ENCODE results near the gene CMKLR1.

The CMKLR1 gene

DNA sequence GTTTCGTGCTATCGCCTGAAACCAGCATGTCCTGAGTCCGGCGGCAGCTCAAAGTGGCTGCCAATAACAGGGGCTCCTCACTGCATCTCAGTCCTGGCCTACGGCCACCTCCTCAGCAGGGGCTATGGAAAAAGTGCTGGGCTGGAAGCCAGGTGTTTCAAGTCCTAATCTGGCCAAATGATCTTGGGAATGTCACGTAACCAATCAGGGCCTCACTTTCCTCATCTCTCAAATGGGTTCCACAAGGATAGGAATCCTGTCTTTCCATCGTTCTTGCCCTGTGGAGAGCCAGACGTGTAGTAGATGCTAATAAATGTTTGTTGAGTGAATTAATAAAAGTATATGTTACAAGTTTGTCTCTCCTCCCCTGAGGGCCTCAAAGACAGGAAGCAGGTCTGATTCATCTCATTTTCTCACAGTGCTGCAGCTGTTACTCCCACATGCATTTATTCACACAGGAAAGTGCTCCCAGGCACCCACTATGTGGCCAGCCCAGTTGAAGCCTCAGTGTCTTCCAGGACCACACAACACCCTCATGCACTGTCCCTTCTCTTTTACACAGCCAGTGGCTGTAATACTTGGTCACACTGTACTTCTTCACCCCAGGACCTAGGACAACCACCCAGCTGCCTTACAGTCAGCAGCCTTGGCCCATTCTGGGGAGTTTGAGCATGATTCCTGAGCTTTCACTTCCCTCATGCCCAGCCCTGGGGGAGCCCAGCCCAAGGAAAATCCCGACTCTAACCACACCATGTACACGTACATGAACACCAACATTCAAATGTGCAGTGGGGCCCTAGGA lies 5.0 kb downstream of the CMKLR1 start:
- peak; percentile 23 for DNase-seq

DNA sequence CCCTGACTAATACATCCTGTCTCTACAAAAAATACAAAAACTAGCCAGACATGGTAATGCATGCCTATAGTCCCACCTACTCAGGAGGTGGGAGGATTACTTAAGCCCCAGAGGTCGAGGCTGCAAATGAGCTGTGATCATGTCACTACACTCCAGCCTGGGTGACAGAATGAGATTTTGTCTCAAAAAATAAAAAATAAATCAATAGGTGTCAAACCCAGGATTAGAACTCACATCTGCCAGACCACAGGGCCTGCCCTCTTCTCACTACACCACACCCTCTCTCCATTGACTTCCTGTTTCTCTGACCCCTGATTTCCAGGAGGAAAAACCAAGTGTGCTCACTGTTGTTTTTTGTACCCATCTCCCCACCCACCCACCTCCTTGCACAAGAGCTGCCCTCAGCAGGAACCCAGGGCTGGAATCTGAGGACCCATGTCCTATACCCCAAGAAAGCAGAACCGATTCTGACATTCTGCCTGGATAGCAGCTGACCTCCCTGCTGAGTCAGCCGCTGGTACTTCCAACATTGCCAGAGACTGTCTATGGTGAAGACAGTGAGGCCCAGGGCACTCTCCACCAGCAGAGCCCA lies 6.2 kb downstream of the CMKLR1 start:
- DNase-seq = peak; percentile 40

DNA sequence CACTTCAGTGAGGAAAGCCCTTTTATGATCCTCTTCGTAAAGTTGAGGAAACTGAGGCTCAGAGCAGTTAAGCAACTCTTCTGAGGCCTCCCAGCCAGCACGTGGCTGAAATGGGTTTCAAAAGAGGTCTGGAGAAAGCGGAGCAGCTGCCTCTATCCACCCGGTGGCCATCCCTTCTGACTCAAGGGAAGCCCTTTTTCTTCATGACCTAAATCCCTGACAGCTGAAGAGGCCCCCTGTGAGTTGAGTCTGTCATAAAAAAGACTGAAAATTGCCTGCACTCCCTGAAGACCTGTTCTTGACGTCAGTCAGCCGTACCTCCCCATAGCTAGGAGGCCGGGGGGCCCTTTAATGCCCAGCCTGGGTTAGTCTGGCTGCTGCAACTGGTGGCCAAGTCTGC lies 10.7 kb downstream of the CMKLR1 start:
- DNase-seq = no peak

DNA sequence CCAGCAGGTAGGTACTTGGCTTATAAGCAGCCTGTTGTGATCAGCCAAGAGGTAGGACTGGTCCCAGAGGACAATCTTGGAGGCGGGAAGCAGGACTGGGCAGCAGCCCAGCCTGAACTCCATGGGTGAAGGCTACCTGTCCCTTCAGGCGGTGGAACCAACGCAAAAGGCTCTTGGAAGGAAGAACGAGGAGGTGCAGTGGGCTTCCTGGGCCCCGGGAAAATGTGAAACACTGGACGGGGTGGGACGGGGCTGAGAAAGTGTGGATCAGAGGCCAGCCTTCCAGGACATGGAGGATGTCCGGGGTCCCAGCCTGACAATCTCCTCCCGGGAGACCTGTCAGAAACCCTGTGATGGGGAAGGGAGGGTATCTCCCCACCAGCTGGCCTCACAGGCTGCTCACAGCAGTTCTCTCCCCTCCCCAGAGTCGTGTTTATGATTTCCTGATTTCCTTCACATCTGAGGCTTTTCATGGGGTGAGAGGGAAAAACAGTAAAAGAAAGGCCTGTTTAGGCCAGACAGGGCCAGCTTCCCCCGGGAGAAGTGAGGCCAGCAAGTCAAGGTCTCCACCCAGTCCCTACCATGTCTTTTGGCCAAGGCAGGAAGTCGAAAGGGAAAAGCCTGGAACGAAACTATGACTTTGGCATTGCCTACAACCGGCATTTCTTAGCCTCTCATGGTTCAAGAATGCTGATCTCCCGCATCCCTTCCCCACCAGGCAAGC lies 11.3 kb downstream of the CMKLR1 start:
- DNase-seq = no peak

DNA sequence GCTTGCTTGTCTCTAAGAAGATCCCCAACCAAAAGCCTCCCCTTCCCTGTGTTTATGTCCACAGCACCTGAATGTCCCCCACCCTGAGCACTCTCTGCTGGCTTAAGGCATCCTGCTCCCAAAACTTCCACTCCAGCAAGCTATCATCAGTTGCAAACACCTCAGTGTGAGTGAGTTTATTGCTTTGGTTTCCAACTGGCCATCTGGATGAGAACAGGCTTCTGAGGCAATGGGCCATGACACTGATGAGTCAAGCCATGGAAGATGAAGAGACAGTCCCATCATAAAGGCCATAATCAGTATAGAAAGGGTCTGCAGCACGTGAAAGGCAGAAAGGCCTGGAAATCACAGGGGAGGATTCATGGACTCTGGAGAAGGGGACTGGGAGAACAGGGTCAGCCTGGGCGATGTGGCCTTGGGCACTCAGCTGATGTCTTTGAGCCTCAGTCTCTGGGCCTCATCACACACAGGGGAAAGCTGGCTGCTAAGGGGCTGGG lies 12.8 kb downstream of the CMKLR1 start:
- no peak for DNase-seq

DNA sequence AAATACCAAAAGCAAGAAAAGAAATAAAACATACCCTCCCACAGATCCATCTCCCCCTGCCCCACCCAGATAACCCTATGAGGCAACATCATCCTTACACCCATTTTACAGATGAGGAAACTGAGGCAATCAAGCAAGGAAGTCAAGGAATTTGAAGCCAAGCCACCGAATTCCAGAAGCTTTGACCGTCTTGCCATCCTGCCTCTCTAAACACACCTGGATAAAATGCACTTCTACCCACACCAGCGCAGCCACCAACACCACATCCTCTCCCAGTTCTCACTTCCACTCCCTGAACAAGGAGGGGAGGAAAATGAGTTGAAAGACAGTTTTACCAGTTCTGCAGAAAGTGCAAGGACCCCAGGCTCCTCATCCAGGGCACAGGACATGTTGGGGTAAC lies 13.6 kb downstream of the CMKLR1 start:
- DNase-seq = no peak

DNA sequence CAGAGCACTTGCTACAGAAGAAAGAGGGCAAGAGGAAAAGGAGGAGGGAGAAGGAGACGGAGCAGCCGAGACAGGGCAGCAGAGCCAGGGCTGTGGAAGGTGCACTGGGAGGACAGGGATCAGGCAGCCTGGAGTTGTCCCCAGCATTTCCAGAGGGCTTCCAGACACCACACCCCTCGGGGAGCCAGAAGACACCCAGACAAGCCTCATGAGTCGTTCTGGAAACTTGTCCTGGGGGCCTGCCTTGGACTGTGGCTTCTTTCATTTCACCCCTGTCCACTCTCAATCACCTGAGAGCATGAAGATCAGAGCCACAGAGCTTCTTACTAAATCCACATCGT lies 14.1 kb downstream of the CMKLR1 start:
- DNase-seq = no peak

DNA sequence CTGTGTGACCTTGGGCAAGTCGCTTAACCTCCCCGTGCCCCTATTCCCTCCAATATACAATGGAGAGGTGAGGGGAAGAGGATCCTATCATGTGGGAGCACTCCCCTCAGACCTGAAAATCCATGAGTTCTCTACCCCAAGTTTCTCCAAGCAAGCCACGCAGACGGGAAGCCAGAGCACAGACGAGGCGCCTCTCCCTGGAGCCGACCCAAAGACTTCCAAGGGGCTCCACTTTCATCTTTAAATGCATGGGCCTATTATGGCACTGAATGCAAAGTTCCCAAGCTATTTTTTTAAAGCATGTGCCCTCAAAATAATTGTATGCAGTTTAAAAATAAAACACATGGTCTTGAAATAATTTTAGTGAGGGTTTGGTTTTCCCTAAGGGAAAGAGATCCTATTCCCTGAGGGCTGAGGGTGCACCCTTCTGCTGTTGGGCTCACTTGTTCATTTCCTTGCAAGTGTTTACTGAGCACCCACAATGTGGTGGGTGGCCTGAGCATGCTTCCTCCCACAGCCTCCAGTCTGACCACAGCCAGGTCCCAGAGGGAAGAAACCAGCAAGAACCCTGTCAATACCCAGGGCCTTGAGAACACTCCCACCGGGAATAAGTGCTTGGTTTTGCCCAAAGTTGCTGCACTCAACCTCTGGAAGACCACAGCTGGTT lies 14.6 kb downstream of the CMKLR1 start:
- no peak for DNase-seq

DNA sequence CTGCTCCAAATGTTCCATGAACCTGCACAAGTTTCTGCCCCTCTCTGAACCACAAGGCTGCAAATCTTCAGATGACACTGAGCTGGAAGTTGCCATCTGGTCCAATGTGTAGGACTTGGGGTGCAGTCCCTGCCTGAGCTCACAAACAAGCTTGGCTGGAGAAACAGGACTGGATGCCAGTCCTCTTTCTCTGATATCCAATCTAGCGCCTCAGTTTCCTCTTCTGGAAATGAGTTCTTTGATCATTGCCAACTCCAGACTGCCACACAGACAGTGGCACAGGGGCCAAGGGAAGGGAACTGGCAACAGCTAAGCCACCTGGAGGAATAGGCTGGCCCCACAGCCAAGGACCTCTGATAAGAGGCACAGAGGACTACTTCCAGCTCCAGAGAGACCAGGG lies 15.5 kb downstream of the CMKLR1 start:
- DNase-seq = no peak

DNA sequence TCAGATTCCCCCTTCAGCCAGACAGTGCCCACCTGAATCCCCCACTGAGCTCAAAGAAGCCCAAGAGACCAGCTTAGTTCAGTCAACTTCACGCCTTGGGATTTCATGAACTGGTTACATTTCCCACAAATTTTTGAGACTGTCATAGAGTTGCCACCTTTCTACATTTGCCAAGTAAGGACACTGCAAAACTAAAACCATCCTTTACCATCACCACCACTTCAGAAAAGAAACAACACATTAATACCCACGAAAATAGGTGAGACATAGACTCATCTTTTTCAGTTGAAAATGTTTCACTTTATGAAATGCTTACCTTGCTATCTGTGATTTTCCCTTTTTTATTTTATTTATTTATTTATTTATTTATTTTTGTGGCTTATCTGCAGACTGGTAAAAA lies 16.1 kb downstream of the CMKLR1 start:
- no peak for DNase-seq

DNA sequence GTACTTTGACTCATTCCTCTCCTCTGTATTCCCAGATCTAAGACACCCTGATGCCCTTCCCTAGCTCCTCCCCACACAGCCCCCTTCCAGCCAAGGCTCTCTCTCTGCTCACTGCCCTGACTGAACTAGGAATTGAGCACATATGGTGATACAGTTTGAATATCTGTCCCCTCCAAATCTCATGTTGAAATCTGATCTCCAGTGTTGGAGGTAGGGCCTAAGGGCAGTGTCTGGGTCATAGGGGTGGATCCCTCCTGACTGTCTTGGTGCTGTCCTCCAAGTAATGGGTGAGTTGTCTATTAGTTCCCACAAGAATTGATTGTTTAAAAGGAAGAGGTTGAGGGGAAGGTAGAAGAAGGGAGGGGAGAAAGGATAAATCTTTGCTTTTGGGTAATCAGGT lies 17.4 kb downstream of the CMKLR1 start:
- no peak for DNase-seq

DNA sequence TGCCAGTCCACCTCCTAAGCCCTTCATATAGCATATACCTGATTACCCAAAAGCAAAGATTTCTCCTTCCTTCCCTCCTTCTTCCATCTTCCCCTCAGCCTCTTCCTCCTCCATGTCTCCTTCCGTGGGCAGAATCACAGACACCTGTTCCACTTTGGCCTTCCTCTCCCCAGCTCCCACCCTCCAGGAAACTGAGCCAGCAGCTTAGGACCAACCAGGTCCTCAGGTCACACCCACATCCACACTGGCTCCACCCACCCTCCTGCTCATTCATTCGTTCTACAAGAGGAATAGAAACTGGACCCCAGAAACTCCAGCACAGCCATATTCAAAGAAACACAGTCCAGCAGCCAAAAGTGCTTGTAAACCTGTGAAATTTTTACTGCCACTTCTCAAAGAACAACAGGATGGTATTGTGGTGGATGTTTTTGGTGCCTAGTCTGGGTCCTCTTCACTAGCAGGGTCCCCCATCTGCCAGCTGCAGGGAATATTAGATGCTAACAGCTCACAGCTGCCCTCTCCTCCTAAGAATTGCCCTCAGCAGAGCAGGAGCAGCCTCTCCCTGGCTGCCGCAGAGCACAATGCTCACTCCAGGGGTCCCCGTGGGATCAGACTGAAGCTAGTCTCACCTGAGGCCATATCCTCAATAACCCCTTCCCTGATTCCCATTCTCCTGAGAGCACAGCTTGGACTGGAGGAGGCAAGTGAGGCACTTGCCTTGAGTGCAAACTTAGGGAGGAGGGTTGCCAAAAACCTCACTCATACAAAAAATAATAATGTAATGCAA lies 18.4 kb downstream of the CMKLR1 start:
- no peak for DNase-seq

DNA sequence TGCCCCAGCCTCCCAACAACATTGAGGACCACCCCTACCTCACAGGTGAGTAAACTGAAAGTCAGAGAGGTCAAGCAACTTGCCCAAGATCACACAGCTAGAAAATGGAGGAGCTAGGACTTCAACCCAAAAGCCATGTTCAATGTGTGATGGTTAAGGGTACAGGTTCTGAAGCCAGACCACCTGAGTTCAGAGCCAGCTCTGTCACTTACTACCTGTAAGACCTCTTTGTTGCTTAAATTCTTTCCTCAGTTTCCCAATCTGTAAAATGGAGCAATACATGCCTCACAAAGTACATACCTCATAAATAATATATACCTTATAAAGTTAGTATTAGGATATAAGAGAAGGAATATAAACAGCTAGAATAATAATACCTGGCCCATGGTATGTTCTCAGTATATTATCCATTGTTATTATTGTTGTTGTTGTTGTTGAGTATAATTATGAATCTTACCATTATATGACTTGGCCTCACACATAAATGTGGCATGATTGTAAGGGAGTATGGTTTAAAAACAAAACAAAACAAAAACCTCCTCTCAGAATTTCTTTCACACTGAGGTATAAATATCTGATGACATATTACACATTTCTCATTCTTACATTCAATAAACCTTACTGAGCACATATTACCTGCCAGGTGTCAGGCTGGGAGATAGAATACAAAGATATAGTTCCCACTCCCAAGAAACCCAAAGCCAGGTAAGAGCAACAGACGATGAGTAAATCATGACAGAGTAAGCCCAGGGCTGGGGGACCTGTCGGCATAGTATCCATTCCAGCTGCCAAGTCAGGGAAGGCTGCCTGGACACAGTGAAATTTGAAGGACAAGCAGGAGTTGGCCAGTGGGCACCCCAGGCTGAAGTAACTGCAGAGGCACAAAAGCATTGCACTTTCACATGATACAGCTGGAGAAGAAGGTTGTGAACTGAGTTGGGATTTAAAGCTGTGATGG lies 19.6 kb downstream of the CMKLR1 start:
- DNase-seq = no peak

DNA sequence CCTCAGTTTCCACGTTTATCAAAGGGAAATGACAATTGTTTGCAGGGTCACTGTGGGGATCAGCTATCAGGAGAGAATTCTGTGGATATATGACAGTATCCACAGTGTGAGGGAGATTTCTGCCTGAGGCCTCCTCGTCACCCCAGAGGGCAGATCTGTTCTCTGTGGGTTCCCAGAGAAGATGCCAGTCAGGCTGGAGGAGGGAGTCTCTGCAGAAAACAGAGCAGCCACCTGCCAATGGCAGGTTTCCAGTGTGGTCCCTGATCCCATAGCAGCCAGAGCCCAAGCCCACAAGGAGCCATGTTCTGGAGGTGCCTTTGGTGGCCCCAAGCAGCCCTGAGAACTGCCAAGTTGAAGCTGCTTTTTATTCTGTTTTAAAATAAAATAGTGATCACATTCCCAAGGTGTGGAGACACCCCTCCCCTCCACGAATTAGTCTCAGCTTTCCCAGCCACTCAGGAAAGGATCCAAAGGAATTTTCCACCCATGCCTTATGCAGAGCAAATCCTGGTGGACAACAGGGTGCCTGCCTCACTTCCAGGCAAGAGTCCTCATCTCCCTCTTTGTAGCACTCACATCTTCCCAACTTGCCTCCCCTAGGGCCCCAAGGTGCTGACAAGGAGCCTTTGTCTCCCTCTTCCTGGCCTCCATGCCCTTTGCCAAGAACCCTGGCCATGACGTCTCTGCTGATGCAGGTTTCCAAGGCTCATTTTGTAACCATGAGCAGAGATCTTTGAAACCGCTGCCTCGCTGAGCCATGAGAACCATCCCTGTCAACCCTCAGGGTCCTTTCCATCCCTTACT lies 20.4 kb downstream of the CMKLR1 start:
- DNase-seq = no peak

DNA sequence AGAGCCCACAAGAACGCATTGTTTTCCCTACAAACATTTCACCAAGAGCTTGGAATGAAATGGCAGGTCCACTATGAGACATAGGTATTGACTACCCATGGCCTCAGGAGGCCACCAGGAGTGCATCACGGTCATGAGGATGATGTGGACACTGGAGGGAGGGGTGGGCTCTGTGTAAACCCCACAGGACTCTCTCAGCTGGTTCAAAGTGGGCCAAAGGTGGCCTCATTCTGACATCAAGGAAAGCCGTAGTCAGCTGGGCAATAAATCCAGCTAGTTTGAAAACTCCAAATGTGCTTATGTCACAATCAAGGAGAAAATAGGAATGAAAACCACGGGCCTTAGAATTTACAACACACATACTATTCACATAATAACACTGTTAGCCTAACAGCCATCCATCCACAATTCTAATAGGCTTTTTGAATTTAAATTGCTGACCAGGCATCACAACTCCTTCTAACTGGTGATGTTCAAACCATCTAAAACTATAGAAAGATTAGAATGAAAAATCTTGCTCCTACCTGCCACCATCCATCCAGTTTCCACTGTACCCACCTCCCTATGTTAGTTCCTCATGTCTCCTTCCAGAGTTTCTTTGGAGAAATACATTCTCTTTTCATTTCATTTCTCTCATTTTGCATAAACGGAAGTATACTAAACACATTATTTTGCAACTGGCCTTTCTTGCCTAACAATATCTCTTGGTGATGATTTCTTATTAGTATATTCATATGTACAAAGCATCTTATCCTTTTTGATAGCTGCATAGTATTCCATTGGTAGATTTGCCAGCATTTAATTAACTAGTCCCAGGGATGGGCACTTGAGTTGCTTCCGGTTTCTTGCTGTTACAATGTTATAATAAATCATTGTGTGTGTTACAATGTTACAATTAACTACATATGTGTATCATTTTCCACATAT lies 21.5 kb downstream of the CMKLR1 start:
- DNase-seq = no peak

DNA sequence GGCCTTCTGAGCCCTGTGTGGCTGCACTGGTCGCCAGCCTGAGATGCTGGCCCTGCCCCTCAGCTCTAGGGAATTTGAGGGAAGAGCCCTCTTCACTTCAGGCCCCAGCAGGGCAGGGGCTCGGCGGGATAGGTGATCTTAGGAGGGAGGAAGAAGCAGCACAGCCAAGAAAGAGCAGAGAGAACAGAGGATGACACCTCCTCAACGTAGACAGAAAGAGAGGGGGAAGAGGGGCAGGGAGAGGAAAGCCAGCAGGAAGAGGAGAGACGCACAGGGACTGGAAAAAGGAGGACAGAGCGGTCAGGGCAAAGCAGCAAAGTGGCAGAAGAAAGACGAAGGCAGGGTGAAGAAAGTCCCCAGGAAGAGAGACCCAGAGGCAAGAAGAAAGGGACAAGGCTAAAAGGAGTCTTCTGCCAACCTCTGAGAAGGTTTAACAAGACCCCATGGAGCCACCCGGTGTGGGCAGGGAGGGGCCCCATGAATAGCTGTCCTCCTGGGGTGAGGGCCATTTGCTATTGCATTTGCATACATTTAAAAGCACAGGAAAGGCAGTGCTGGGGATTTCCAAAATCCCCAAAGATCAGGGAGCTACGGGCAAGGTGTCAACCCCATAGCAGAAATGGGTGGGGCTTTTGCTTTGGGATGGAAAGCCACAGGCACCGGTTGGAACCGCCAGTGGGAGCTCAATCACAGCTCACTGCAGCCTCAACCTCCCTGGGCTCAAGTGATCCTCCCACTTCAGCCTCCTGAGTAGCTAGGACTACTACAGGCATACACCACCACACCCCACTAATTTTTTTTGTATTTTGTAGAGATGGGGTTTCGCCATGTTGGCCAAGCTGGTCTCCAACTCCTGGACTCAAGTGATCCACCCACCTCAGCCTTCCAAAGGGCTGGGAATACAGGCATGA lies 22.7 kb downstream of the CMKLR1 start:
- DNase-seq = no peak

DNA sequence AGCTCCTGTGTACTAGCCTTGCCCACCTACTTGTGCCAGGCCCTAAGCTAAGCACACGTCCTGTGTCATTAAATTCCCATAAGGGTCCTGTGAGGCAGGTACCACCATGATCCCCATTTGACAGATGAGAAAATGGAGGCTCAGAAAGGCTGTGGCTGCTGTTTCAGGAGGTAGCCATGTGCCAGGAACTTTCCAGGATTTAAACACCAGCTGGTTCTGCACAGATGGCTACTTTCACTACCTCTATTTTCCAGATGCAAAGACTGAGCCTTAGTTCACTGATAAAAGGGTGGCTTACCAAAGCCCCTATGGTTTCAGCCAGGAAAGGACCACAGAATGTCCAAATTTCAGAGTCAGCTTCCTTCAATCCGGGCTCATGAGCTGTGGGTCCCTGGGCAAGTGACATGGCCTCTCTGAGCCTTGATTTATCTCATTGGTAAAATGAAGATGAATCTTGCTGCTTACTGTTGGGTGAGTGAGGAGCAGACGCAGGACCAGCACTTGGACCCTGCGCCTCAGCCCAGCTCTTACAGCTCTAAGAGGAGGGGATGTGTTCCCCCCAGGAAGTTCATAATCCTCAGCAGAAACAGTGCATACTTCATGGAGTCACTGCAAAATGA lies 23.5 kb downstream of the CMKLR1 start:
- DNase-seq = no peak
